NB4 (cell line): ENCODE measurements around the gene FUZ.

Experiments used
- CTCF ChIP-seq: IDR thresholded peaks from one replicate; pipeline ENCODE4 v1.5.1; 2012; ENCODE audit warnings: low read depth, low read length
- MAX ChIP-seq: IDR thresholded peaks from 2 replicates; pipeline ENCODE4 v1.6.1; 2011; ENCODE audit warnings: low read depth, low read length

GRCh38 chr19:49790866-49791265 lies 22.2 kb downstream of the FUZ start:
- TF ChIP-seq CTCF (no peak), MAX (no peak)
